Nephron progenitor cell (in vitro differentiated cells): Measurements from ENCODE around the gene GNB5.

Experiments
- DNase-seq: peaks from one replicate; pipeline ENCODE4 v3.0.0; 2021
- H3K27ac Mint-ChIP-seq: 2 replicates; pipeline ENCODE4 v1.8.0; 2021; ENCODE audit warnings: mild to moderate bottlenecking, moderate library complexity, mixed read lengths
- H3K27me3 Mint-ChIP-seq: 2 replicates; pipeline ENCODE4 v1.8.0; 2021; ENCODE audit warnings: mild to moderate bottlenecking, low read depth, mixed read lengths; ENCODE audit not compliant: poor library complexity
- H3K36me3 Mint-ChIP-seq: 2 replicates; pipeline ENCODE4 v1.8.0; 2021; ENCODE audit warnings: low read depth, mixed read lengths
- H3K4me1 Mint-ChIP-seq: 2 replicates; pipeline ENCODE4 v1.8.0; 2021; ENCODE audit warnings: mixed read lengths
- H3K4me3 Mint-ChIP-seq: 2 replicates; pipeline ENCODE4 v1.8.0; 2021; ENCODE audit warnings: mild to moderate bottlenecking, moderate library complexity, mixed read lengths
- H3K9me3 Mint-ChIP-seq: 2 replicates; pipeline ENCODE4 v1.8.0; 2021; ENCODE audit warnings: mild to moderate bottlenecking, moderate library complexity, mixed read lengths
- CTCF ChIP-seq: fragments of 200-600 bp; sonication (generic); IDR thresholded peaks from 2 replicates; pipeline ENCODE4 v1.5.0; 2021; ENCODE audit warnings: antibody characterized with exemption

Gene GNB5

DNA sequence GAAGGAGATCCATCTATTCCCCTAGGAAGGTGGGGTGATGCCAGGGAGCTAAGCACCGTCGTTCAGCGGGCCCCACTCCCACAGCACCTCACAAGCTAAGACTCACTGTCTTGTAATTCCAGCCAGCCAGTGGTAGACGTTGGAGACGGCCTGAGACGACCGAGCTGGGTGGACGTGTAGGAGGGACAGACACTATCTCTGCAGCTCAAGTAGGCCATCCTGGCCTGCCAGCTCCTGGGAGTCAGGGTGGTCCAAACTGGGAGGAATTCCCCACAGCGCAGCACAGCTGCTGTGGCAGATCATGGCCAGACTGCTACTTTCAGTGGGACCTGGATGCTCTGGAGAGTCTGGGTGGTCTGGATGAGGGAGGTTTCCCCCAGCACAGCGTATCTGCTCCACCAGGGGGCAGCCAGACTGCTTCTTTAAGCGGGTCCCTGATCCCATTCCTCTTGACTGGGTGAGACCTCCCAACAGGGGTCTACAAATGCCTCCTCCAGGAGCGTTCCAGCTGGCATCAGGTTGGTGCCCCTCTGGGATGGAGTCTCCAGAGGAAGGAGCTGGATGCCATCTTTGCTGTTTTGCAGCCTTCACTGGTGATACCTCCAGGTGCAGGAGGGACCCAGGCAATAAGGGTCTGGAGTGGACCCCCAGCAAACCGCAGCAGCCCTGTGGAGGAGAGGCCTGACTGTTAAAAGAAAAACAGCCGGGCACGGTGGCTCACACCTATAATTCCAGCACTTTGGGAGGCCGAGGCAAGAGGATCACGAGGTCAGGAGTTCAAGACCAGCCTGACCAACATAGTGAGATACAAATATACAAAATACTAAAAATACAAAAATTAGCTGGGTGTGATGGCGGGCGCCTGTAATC, 27.6 kb downstream of the GNB5 start:
- TF ChIP-seq CTCF: peak; percentile 40
- Mint-ChIP-seq H3K27ac (no peak overlapping the region), H3K4me3 (no peak overlapping the region), H3K36me3 (no peaks in the 10 kb centered on the region), H3K27me3 (no peaks in the 10 kb centered on the region), H3K4me1 (peaks cover 6% of the 10 kb centered on the region), H3K9me3 (peaks cover 2% of the 10 kb centered on the region)
- DNase-seq: peak; percentile 36

DNA sequence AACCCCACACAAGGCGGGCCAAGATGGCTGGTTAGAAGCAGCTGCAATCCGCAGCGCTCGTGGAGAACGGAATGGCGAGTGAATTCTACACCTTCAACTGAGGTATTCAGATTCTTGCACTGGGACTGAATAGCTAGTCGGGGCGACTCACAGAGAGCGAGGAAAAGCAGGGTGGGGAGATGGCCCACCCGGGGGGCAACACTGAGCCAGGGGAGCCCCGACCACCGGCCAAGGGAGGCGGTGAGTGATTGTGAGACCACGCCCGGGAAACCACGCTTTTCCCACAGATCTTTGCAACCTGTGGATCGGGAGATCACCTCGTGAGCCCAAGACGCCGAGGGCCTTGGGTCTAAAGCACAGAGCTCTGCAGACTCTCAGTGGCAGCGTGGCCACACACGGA, 28.3 kb downstream of the GNB5 start:
- DNase-seq: no peak
- Mint-ChIP-seq H3K9me3 (no peaks in the 10 kb centered on the region), H3K4me3 (no peak overlapping the region), H3K36me3 (no peaks in the 10 kb centered on the region), H3K4me1 (peaks cover 13% of the 10 kb centered on the region), H3K27ac (no peak overlapping the region), H3K27me3 (no peaks in the 10 kb centered on the region)
- no peak for TF ChIP-seq CTCF

GRCh38 chr15:52162260-52162659, 28.9 kb downstream of the GNB5 start:
- Mint-ChIP-seq H3K27me3 (no peaks in the 10 kb centered on the region), H3K9me3 (no peaks in the 10 kb centered on the region), H3K4me3 (no peak overlapping the region), H3K4me1 (peaks cover 13% of the 10 kb centered on the region), H3K36me3 (no peaks in the 10 kb centered on the region), H3K27ac (no peak overlapping the region)
- DNase-seq: no peak
- no peak for TF ChIP-seq CTCF

- H3K4me3 Mint-ChIP-seq: no peak overlapping the region
- no peak for TF ChIP-seq CTCF
- H3K36me3 Mint-ChIP-seq: no peaks in the 10 kb centered on the region
- no peak for DNase-seq
- no peaks in the 10 kb centered on the region for H3K9me3 Mint-ChIP-seq
- peaks cover 13% of the 10 kb centered on the region for H3K4me1 Mint-ChIP-seq
- H3K27me3 Mint-ChIP-seq: no peaks in the 10 kb centered on the region
- no peak overlapping the region for H3K27ac Mint-ChIP-seq
Observed at GRCh38 chr15:52161406-52161966, 29.7 kb downstream of the GNB5 start.

GRCh38 chr15:52159645-52160044, 31.5 kb downstream of the GNB5 start:
- no peaks in the 10 kb centered on the region for H3K27me3 Mint-ChIP-seq
- no peak overlapping the region for H3K27ac Mint-ChIP-seq
- peaks cover 13% of the 10 kb centered on the region for H3K4me1 Mint-ChIP-seq
- no peaks in the 10 kb centered on the region for H3K9me3 Mint-ChIP-seq
- TF ChIP-seq CTCF: no peak
- DNase-seq: no peak
- no peaks in the 10 kb centered on the region for H3K36me3 Mint-ChIP-seq
- no peak overlapping the region for H3K4me3 Mint-ChIP-seq
